NOMO-1 (cell line): ENCODE data around the gene KRTAP1-3.
"Not testable (repeated sequence)": the region's sequence is repeated elsewhere in the genome, so short reads cannot be mapped to it uniquely, and the experiment has no call there.

Experiments used
- DNase-seq, 2 experiments: peaks; one replicate each; lab custom pipeline; 2025; ENCODE audit not compliant: unreplicated experiment in 2 of 2; lab: John Stamatoyannopoulos, UW

KRTAP1-3 gene

GRCh38 chr17:41054556-41054955 is 19.9 kb upstream of the KRTAP1-3 start:
- DNase-seq: not testable (repeated sequence)

GRCh38 chr17:41054025-41054424 is 19.4 kb upstream of the KRTAP1-3 start:
- no peak for DNase-seq

- no peak for DNase-seq
Observed at GRCh38 chr17:41052566-41052965, 17.9 kb upstream of the KRTAP1-3 start.

GRCh38 chr17:41049110-41049509 is 14.4 kb upstream of the KRTAP1-3 start:
- DNase-seq: no peak

GRCh38 chr17:41048441-41048840 is 13.8 kb upstream of the KRTAP1-3 start:
- DNase-seq: no peak

- not testable (repeated sequence) for DNase-seq
Observed at GRCh38 chr17:41046735-41047465, 12.2 kb upstream of the KRTAP1-3 start, which contains the start of gene KRTAP2-1. Gene KRTAP2-1 (minus strand): TSS chr17:41047316. CDS start chr17:41047267, 49 bp downstream.

- no peak for DNase-seq
Observed at GRCh38 chr17:41042953-41043352, 8.3 kb upstream of the KRTAP1-3 start.

- not testable (repeated sequence) for DNase-seq
Observed at GRCh38 chr17:41040783-41041571, 6.3 kb upstream of the KRTAP1-3 start, which contains the start of gene KRTAP1-1. Gene KRTAP1-1 (minus strand): TSS chr17:41041450. CDS start chr17:41041397, 53 bp downstream.

DNA sequence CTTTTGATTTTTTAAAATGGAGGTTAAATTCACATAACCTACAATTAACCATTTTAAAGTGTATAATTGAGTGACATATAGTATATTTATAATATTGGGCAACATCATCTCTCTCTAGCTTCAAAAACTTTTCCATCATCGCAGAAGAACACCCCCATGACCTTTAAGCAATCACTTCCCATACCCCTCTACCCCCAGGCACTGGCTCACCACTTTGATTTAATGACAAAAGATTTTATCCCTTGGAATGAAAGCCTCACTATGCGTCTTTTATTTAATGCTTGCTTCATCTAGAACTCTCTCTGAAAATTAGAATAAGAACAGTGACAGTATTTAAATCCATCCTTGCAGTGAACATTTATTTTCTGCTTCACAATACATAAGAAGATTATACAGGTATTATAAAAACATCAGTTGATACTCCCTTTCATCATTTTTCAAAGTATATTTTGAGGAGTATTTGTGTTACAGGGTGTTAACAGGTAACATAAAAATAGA is 3.2 kb upstream of the KRTAP1-3 start:
- no peak for DNase-seq

DNA sequence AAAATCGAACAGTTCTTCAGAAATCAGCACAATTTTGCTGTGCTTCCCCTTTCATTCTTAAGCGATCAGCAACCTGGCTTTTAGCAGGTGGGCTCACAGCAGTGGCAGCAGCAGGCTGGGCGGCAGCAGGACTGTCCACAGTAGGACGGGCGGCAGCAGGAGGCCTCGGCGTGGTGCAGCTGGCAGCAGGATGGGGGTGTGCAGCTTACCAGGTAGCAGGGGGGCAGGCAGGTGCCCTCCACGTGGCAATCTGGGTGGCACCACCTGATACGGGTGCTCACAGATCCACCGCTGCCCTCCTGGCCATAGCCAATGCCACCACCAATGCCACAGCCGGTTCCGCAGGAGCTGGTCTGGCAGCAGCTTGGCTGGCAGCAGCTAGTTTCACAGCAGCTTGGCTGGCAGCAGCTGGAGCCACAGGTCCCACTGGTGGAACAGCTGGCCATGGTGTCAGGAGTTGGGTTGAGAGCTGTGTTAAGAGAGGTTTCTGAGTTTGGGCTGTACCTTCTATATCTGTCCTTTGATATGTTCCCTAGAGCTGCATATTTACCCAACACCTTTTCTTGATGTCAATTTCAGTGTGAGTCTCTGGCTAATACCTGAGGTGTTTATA is 4.9 kb downstream of the KRTAP1-3 start, which contains the start of gene KRTAP1-4:
Gene KRTAP1-4, minus strand, starts transcription at position 563 of the 613 bp plus-strand sequence. Its CDS starts 117 bp downstream, at position 446.
- DNase-seq: no peak

DNA sequence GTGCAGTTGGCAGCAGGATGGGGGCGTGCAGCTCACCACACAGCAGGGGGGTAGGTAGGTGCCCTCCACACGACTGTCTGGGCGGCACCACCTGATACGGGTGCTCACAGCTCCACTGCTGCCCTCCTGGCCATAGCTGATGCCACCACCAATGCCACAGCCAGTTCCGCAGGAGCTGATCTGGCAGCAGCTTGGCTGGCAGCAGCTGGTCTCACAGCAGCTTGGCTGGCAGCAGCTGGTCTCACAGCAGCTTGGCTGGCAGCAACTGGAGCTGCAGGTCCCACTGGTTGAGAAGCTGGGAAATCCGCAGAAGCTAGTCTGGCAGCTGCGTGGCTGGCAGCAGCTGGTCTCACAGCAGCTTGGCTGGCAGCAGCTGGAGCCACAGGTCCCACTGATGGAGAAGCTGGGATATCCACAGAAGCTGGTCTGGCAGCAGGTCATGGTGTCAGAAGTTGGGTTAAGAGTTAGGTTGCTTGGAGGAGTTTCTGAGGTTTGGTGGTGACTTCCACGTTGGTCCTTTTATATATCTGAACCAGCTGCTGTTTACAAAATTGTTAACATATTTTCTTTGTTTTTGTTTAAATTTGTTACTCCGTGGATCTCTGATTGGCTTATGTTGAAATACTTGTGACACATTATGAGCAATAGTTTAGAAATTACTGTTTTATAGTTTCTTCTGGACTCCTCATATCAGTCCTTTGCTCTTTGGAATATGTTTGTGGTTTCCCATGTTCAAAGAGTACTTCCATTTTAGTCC is 7.8 kb downstream of the KRTAP1-3 start, which contains the start of gene KRTAP1-5:
Gene KRTAP1-5, minus strand, starts transcription at position 494 of the 757 bp plus-strand sequence. Its CDS starts 53 bp downstream, at position 441.
- no peak for DNase-seq

- no peak for DNase-seq
Observed at GRCh38 chr17:41024697-41025096, 10.0 kb downstream of the KRTAP1-3 start.

GRCh38 chr17:41020336-41020735 is 14.3 kb downstream of the KRTAP1-3 start:
- DNase-seq: no peak

DNA sequence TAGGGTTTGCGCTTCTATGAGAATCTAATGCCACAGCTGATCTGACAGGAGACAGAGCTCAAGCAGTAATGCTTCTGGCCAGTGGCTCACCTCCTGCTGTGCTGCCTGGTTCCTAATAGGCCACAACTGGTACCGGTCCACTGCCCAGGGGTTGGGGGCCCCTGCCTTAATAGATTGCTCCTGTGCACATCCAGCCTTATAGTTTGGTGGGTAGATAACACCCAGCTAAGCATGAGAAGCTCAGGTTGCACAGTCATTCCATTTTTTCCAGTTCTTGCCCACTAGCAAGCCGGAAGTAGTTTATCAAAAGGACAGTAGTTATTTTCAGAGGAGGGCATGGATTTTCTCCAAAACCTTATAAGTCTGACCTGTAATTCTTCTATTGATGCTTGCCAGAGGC is 15.3 kb downstream of the KRTAP1-3 start:
- no peak for DNase-seq

- no peak for DNase-seq
Observed at GRCh38 chr17:41018541-41018940, 16.1 kb downstream of the KRTAP1-3 start.

- DNase-seq: no peak
Observed at GRCh38 chr17:41016578-41017215, 18.0 kb downstream of the KRTAP1-3 start.

DNA sequence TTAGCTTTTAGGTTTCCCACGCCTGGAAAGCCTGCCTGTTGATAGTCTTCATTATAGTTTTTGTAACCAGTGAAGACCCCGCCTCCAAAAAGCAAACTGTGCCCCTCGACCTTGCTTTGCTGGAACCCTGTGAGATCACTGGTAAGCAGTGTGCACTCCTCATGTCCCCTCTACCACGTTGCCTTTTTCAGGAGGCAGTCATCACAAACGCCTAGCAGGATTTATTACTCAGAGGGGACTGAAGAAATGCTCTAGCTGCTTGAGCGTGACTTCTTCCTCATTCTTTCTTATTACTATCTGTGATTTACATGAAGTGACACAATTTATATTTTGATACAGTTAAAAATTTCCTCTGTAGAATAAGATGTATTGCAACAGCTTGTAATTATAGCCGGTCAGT is 19.2 kb downstream of the KRTAP1-3 start:
- DNase-seq: no peak

- no peak for DNase-seq
Observed at GRCh38 chr17:41013606-41014005, 21.1 kb downstream of the KRTAP1-3 start.

DNA sequence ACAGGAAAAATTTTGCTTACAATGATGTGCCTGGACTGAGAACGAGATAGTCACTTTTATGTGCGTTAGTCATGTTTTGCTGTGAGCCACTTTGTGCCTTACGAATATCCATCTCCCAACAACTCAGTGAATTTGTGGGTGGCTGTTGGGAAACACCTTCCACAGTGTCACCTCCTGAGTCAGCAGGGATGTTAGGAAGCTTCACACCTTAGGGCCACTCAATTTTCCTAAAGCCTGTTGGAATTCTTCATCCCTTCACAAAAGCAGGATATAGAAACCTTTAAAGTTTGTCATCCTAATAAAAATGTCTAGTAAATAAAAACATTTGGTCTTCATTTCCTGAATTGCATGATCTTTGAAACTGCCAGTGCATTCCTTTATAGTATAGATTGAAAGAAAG is 21.5 kb downstream of the KRTAP1-3 start:
- DNase-seq: no peak
